22Rv1 (cell line): Measurements from ENCODE around the gene ARHGAP31.

Source experiments
- CTCF ChIP-seq: fragments of 450-650 bp; IDR thresholded peaks from 2 replicates; pipeline ENCODE4 v1.5.1; 2017; ENCODE audit warnings: mild to moderate bottlenecking
- ZFX ChIP-seq: fragments of 450-650 bp; IDR thresholded peaks from 2 replicates; pipeline ENCODE4 v1.6.1; 2017; ENCODE audit warnings: antibody characterized with exemption, borderline replicate concordance

- TF ChIP-seq CTCF (no peak), ZFX (no peak)
These were observed 48.0 kb downstream of the ARHGAP31 start for GRCh38 chr3:119342176-119342575.
